ENCODE data around the gene LILRA1.
"Not testable (repeated sequence)": the region's sequence is repeated elsewhere in the genome, so short reads cannot be mapped to it uniquely, and the experiment has no call there.

LILRA1 gene

GRCh38 chr19:54572696-54573311 is 20.6 kb upstream of the LILRA1 start:
- TF ChIP-seq CTCF (IDR thresholded peaks at IDR 0.05; ENCODE audit: low read depth, low read length) = no peak
- no peak overlapping the region for H3K4me3 ChIP-seq (replicated peaks in 1 of 2; ENCODE audit: low read depth in 2 of 2, low read length in 2 of 2)
- no peak for DNase-seq (ENCODE audit: low read depth in 2 of 2)

GRCh38 chr19:54573330-54573872 is 20.0 kb upstream of the LILRA1 start, which contains the start of gene LILRA2:
Gene LILRA2 (plus strand): TSS chr19:54573790. CDS start chr19:54573879, 89 bp downstream.
- no peak for TF ChIP-seq CTCF (IDR thresholded peaks at IDR 0.05; ENCODE audit: low read depth, low read length)
- no peak within 1 kb of the TSS for H3K4me3 ChIP-seq (replicated peaks in 1 of 2; ENCODE audit: low read depth in 2 of 2, low read length in 2 of 2)
- DNase-seq (ENCODE audit: low read depth in 2 of 2) = no peak

- DNase-seq (ENCODE audit: low read depth in 2 of 2) = no peak
- H3K4me3 ChIP-seq (replicated peaks in 1 of 2; ENCODE audit: low read depth in 2 of 2, low read length in 2 of 2) = no peak overlapping the region
- TF ChIP-seq CTCF (IDR thresholded peaks at IDR 0.05; ENCODE audit: low read depth, low read length) = no peak
Observed at GRCh38 chr19:54574051-54574450, 19.4 kb upstream of the LILRA1 start.

GRCh38 chr19:54574527-54575056 is 18.8 kb upstream of the LILRA1 start:
- no peak overlapping the region for H3K4me3 ChIP-seq (replicated peaks in 1 of 2; ENCODE audit: low read depth in 2 of 2, low read length in 2 of 2)
- no peak for TF ChIP-seq CTCF (IDR thresholded peaks at IDR 0.05; ENCODE audit: low read depth, low read length)
- no peak for DNase-seq (ENCODE audit: low read depth in 2 of 2)

- not testable (repeated sequence) for DNase-seq (ENCODE audit: low read depth in 2 of 2); H3K4me3 ChIP-seq (replicated peaks in 1 of 2; ENCODE audit: low read depth in 2 of 2, low read length in 2 of 2)
Observed at GRCh38 chr19:54575205-54575604, 18.2 kb upstream of the LILRA1 start.

GRCh38 chr19:54576411-54576976 is 16.9 kb upstream of the LILRA1 start:
- H3K4me3 ChIP-seq (replicated peaks in 1 of 2; ENCODE audit: low read depth in 2 of 2, low read length in 2 of 2) = no peak overlapping the region
- no peak for DNase-seq (ENCODE audit: low read depth in 2 of 2)
- no peak for TF ChIP-seq CTCF (IDR thresholded peaks at IDR 0.05; ENCODE audit: low read depth, low read length)

- no peak overlapping the region for H3K4me3 ChIP-seq (replicated peaks in 1 of 2; ENCODE audit: low read depth in 2 of 2, low read length in 2 of 2)
- DNase-seq (ENCODE audit: low read depth in 2 of 2) = no peak
- TF ChIP-seq CTCF (IDR thresholded peaks at IDR 0.05; ENCODE audit: low read depth, low read length) = no peak
Observed at GRCh38 chr19:54577334-54577733, 16.1 kb upstream of the LILRA1 start.

GRCh38 chr19:54578268-54578667 is 15.2 kb upstream of the LILRA1 start:
- not testable (repeated sequence) for DNase-seq (ENCODE audit: low read depth in 2 of 2); H3K4me3 ChIP-seq (replicated peaks in 1 of 2; ENCODE audit: low read depth in 2 of 2, low read length in 2 of 2)
